Thyroid gland (tissue), 4 donors: ENCODE data around the gene ASAP2.

Experiments used
- CTCF ChIP-seq, 6 experiments: fragments of 200-600 bp in 3 of 6; fragments of 450-650 bp in 3 of 6; sonication (generic) in 3 of 6; IDR thresholded peaks; one replicate each; pipeline ENCODE4 v1.5.1; 2016 to 2019; ENCODE audit warnings: antibody characterized with exemption in 6 of 6, mild to moderate bottlenecking in 2 of 6, inconsistent platforms in 1 of 6, moderate library complexity in 1 of 6
- POLR2A ChIP-seq, 2 donors: fragments of 450-650 bp; IDR thresholded peaks; one replicate each; pipeline ENCODE4 v1.6.1; 2017; ENCODE audit warnings: antibody characterized with exemption in 2 of 2, mild to moderate bottlenecking in 2 of 2, moderate library complexity in 1 of 2

GRCh38 chr2:9310798-9311197, 104.2 kb downstream of the ASAP2 start:
- TF ChIP-seq CTCF (IDR thresholded peaks at IDR 0.05) (no peak), POLR2A (IDR thresholded peaks at IDR 0.05) (no peak)
